ENCODE data around the gene BFAR.

The BFAR gene

DNA sequence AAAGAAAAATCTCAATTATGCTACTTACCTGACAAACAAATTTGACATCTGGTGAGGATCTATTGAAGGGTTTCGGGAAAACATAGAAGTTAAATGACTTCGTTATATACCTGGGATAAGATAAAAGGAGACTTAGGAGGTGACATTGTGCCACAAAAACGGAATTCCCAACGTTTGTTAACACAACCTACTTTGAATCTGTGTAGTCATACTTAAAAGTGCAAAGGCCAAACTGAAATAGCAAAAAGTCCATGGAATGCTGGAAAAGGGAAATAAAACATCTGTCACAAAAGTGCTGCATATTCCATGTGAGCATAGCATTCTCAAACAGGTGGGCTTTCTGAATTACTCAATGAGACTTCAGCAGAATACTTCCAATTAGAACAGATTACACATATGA is 5.7 kb upstream of the BFAR start:
- Histone ChIP-seq H3K27ac (replicated peaks) (no peak overlapping the region), H3K4me3 (replicated peaks; ENCODE audit: insufficient read depth, low read length) (no peak overlapping the region), H3K27me3 (ENCODE audit: insufficient read depth, poor library complexity, severe bottlenecking) (no peaks in the 10 kb centered on the region)
- TF ChIP-seq GABPA (IDR thresholded peaks at IDR 0.05; ENCODE audit: low read depth) (no peak), POLR2AphosphoS5 (IDR thresholded peaks at IDR 0.05; ENCODE audit: low read depth) (no peak), SPI1 (IDR thresholded peaks at IDR 0.05; ENCODE audit: borderline replicate concordance, low read depth) (no peak), REST (IDR thresholded peaks at IDR 0.05; ENCODE audit: insufficient replicate concordance, low read depth) (no peak)
- TF ChIP-seq, protein P1, sequence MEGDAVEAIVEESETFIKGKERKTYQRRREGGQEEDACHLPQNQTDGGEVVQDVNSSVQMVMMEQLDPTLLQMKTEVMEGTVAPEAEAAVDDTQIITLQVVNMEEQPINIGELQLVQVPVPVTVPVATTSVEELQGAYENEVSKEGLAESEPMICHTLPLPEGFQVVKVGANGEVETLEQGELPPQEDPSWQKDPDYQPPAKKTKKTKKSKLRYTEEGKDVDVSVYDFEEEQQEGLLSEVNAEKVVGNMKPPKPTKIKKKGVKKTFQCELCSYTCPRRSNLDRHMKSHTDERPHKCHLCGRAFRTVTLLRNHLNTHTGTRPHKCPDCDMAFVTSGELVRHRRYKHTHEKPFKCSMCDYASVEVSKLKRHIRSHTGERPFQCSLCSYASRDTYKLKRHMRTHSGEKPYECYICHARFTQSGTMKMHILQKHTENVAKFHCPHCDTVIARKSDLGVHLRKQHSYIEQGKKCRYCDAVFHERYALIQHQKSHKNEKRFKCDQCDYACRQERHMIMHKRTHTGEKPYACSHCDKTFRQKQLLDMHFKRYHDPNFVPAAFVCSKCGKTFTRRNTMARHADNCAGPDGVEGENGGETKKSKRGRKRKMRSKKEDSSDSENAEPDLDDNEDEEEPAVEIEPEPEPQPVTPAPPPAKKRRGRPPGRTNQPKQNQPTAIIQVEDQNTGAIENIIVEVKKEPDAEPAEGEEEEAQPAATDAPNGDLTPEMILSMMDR (IDR thresholded peaks at IDR 0.05; ENCODE audit: insufficient read depth, low read length), result no peak
- DNase-seq (ENCODE audit: low read depth in 1 of 2, low spot score in 1 of 2), result no peak

DNA sequence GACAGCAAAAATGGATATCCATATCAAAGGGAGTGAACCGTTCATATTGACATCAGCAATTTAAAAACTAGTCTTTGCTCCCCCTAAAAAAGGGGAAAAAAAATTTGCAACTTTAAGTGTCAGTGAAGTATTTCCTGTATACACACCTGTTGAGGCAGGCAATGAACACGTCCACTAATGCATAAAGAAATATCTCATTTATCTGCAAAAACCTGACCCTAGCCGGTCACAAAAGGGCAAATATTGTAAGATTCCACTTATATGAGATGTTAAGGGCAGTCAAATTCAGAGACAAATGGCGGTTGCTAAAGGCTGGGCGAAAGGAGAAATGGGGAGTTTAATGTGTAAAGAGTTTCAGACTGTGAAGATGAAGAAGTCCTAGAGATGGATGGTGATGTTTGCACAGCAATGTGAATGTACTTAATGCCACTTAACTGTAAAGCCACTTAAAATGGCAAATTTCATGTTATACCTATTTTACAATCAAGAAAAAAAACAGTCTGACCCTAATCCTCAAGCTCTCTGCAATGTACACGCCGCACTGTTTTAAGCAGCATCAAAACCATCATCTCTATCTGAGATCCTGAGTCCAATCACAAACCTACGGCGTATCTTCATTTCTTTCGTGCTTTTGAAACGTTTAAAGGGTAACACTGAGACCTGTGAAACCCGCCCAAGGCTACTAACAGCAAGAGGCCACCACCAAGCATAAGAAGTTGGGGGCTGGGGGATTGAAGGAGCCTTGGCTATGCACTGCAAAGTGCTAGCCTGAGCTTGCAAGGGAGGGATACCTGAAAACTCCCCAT is 3.7 kb upstream of the BFAR start:
- H3K4me3 ChIP-seq (replicated peaks; ENCODE audit: insufficient read depth, low read length), result peak overlapping the region; percentile 92
- no peak for DNase-seq (ENCODE audit: low read depth in 1 of 2, low spot score in 1 of 2)
- peak overlapping the region; percentile 87 for H3K27ac ChIP-seq (replicated peaks)
- H3K27me3 ChIP-seq (ENCODE audit: insufficient read depth, poor library complexity, severe bottlenecking), result no peaks in the 10 kb centered on the region
- TF ChIP-seq REST (IDR thresholded peaks at IDR 0.05; ENCODE audit: insufficient replicate concordance, low read depth) (no peak), POLR2AphosphoS5 (IDR thresholded peaks at IDR 0.05; ENCODE audit: low read depth) (no peak)

GRCh38 chr16:14629612-14629918 is 3.2 kb upstream of the BFAR start:
- TF ChIP-seq GABPA (IDR thresholded peaks at IDR 0.05; ENCODE audit: low read depth) (no peak; the same call in 1 of the 2 replicates), SPI1 (IDR thresholded peaks at IDR 0.05; ENCODE audit: borderline replicate concordance, low read depth) (no peak), REST (IDR thresholded peaks at IDR 0.05; ENCODE audit: insufficient replicate concordance, low read depth) (no peak), POLR2AphosphoS5 (IDR thresholded peaks at IDR 0.05; ENCODE audit: low read depth) (no peak)
- TF ChIP-seq, protein P1 (IDR thresholded peaks at IDR 0.05; ENCODE audit: insufficient read depth, low read length), result no peak
- Histone ChIP-seq H3K4me3 (replicated peaks; ENCODE audit: insufficient read depth, low read length) (peak overlapping the region; percentile 92), H3K27me3 (ENCODE audit: insufficient read depth, poor library complexity, severe bottlenecking) (no peaks in the 10 kb centered on the region), H3K27ac (replicated peaks) (peak overlapping the region; percentile 87)
- peak in 1 of 2 experiments; percentile 9 for DNase-seq (ENCODE audit: low read depth in 1 of 2, low spot score in 1 of 2)

Data from HL-60 (cell line).